Measurements from ENCODE around the gene GLG1. TPM values are rescaled to one million over a fixed set of nuclear protein-coding genes. Genes with fewer than 3 reads are reported as not detected.

GLG1 gene
- total and polyA plus RNA-seq, 4 donors: 22.2 to 71.5 (median 47.9) TPM

GRCh38 chr16:74635303-74635702 is 28.4 kb upstream of the GLG1 start (continued):
- TF ChIP-seq RAD21 (IDR thresholded peaks at IDR 0.05) (peak in 1 of 2 donors; percentile 14), FOXA2 (IDR thresholded peaks at IDR 0.05) (peak; percentile 88), MAX (IDR thresholded peaks at IDR 0.05) (peak; percentile 54), SP1 (IDR thresholded peaks at IDR 0.05) (peak; percentile 77), RXRA (IDR thresholded peaks at IDR 0.05) (peak in 1 of 2 donors; percentile 69)

- Histone ChIP-seq H3K4me3 (ENCODE audit: low read depth in 1 of 3, low read length in 3 of 3) (no peak overlapping the region), H3K4me1 (ENCODE audit: control insufficient read depth in 4 of 4, insufficient read depth in 4 of 4, low read length in 3 of 4) (peaks cover 10 to 30% (median 25%) of the 10 kb centered on the region in 4 donors), H3K27me3 (ENCODE audit: control insufficient read depth in 4 of 4, insufficient read depth in 4 of 4, low read length in 3 of 4) (no peaks in the 10 kb centered on the region), H3K27ac (ENCODE audit: low read depth in 1 of 2, low read length in 2 of 2) (no peak overlapping the region), H3K36me3 (ENCODE audit: control insufficient read depth in 4 of 4, insufficient read depth in 3 of 4, low read depth in 1 of 4, low read length in 3 of 4) (peaks cover 4 to 6% (median 5%) of the 10 kb centered on the region in 4 donors), H3K9ac (ENCODE audit: low read depth in 1 of 2, low read length in 2 of 2) (no peak overlapping the region), H3K9me3 (ENCODE audit: control insufficient read depth in 4 of 4, low read length in 3 of 4) (no peaks in the 10 kb centered on the region)
- 94% methylated on average over 7 of the region's 7 CpGs for WGBS
- no peak for DNase-seq (ENCODE audit: low spot score)
- TF ChIP-seq REST (IDR thresholded peaks at IDR 0.05) (no peak), YY1 (IDR thresholded peaks at IDR 0.05) (no peak), RXRA (IDR thresholded peaks at IDR 0.05) (no peak), RAD21 (IDR thresholded peaks at IDR 0.05) (no peak), SP1 (IDR thresholded peaks at IDR 0.05) (no peak), MAX (IDR thresholded peaks at IDR 0.05) (no peak)
- TF ChIP-seq, protein P1, sequence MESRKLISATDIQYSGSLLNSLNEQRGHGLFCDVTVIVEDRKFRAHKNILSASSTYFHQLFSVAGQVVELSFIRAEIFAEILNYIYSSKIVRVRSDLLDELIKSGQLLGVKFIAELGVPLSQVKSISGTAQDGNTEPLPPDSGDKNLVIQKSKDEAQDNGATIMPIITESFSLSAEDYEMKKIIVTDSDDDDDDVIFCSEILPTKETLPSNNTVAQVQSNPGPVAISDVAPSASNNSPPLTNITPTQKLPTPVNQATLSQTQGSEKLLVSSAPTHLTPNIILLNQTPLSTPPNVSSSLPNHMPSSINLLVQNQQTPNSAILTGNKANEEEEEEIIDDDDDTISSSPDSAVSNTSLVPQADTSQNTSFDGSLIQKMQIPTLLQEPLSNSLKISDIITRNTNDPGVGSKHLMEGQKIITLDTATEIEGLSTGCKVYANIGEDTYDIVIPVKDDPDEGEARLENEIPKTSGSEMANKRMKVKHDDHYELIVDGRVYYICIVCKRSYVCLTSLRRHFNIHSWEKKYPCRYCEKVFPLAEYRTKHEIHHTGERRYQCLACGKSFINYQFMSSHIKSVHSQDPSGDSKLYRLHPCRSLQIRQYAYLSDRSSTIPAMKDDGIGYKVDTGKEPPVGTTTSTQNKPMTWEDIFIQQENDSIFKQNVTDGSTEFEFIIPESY (IDR thresholded peaks at IDR 0.05): no peak
Observed at GRCh38 chr16:74633686-74634085, 26.8 kb upstream of the GLG1 start.

DNA sequence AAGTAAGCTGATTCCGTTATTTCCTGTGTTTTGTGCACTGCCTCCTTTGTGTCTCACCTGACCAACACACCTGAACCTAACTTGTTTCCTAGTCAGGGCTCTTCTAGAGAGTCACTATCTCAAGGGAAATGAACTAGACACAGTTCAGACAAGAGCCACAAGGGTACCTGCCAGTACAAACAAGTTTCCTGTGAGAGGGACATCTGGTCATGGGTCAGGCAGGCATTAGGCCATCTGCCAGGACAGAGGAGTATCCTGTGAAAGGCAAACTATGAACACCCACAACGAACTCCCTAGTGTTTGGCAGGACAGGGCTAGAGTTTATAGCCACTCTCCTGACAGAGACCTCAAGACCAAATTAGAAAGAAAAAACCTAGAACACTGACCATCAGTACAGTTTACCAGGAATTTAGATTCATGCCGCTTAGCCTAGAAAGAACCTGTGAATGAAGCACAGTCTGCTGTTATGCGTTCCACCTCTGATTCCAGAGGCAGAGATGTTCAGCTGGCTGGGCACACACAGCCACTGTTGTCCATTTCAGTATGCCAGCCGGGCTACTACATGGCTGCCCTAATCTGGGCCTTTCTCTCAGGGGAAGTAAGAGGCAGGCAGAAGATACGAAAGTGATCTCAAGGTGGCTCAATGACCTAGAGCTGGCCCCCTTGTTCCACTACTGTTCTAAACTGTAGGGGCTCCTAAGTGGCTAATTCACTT is 20.7 kb upstream of the GLG1 start:
- Histone ChIP-seq H3K27ac (ENCODE audit: low read depth in 1 of 2, low read length in 2 of 2) (peak overlapping the region; percentile 75 to 86), H3K9ac (ENCODE audit: low read depth in 1 of 2, low read length in 2 of 2) (peak overlapping the region; percentile 1 to 42), H3K27me3 (ENCODE audit: control insufficient read depth in 4 of 4, insufficient read depth in 4 of 4, low read length in 3 of 4) (no peaks in the 10 kb centered on the region), H3K4me3 (ENCODE audit: low read depth in 1 of 3, low read length in 3 of 3) (no peak overlapping the region), H3K36me3 (ENCODE audit: control insufficient read depth in 4 of 4, insufficient read depth in 3 of 4, low read depth in 1 of 4, low read length in 3 of 4) (peaks cover 7 to 8% (median 7%) of the 10 kb centered on the region in 4 donors), H3K9me3 (ENCODE audit: control insufficient read depth in 4 of 4, low read length in 3 of 4) (no peaks in the 10 kb centered on the region), H3K4me1 (ENCODE audit: control insufficient read depth in 4 of 4, insufficient read depth in 4 of 4, low read length in 3 of 4) (peaks cover 10 to 54% (median 33%) of the 10 kb centered on the region in 4 donors)
- WGBS: 39% methylated on average over 6 of the region's 6 CpGs
- peak; percentile 52 for DNase-seq (ENCODE audit: low spot score)
- TF ChIP-seq, protein P2, sequence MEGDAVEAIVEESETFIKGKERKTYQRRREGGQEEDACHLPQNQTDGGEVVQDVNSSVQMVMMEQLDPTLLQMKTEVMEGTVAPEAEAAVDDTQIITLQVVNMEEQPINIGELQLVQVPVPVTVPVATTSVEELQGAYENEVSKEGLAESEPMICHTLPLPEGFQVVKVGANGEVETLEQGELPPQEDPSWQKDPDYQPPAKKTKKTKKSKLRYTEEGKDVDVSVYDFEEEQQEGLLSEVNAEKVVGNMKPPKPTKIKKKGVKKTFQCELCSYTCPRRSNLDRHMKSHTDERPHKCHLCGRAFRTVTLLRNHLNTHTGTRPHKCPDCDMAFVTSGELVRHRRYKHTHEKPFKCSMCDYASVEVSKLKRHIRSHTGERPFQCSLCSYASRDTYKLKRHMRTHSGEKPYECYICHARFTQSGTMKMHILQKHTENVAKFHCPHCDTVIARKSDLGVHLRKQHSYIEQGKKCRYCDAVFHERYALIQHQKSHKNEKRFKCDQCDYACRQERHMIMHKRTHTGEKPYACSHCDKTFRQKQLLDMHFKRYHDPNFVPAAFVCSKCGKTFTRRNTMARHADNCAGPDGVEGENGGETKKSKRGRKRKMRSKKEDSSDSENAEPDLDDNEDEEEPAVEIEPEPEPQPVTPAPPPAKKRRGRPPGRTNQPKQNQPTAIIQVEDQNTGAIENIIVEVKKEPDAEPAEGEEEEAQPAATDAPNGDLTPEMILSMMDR (IDR thresholded peaks at IDR 0.05; ENCODE audit: low read depth, low read length, missing input control): peak; percentile 47
- TF ChIP-seq REST (IDR thresholded peaks at IDR 0.05) (peak; percentile 64), GABPA (IDR thresholded peaks at IDR 0.05 in 1 of 2, conservative IDR thresholded peaks at IDR 0.05 in 1 of 2) (peak in 1 of 2 donors; percentile 31), TAF1 (conservative IDR thresholded peaks at IDR 0.05) (no peak), RAD21 (IDR thresholded peaks at IDR 0.05) (peak; percentile 50 to 72), SP1 (IDR thresholded peaks at IDR 0.05) (peak; percentile 87), RXRA (IDR thresholded peaks at IDR 0.05) (peak; percentile 84 to 91), YY1 (IDR thresholded peaks at IDR 0.05) (peak; percentile 88), FOXA1 (IDR thresholded peaks at IDR 0.05) (peak; percentile 78), MAX (IDR thresholded peaks at IDR 0.05) (peak; percentile 67), HNF4A (conservative IDR thresholded peaks at IDR 0.05) (peak; percentile 70 to 83), EGR1 (IDR thresholded peaks at IDR 0.05; ENCODE audit: low read depth in 2 of 2) (no peak)
- TF ChIP-seq, protein P3, sequence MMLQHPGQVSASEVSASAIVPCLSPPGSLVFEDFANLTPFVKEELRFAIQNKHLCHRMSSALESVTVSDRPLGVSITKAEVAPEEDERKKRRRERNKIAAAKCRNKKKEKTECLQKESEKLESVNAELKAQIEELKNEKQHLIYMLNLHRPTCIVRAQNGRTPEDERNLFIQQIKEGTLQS (IDR thresholded peaks at IDR 0.05): no peak
